Activated CD4-positive, alpha-beta T cell treated with anti-CD3 and anti-CD28 coated beads, Interleukin-2, amount 50 U/mL, for 24 hours (primary cell): ENCODE measurements around the gene WSCD2.

ENCODE experiments used
- DNase-seq, 2 donors: peaks; one replicate each; pipeline ENCODE4 v3.0.0-alpha.2; 2020; ENCODE audit warnings: low read depth in 1 of 2, low spot score in 1 of 2

Gene WSCD2

DNA sequence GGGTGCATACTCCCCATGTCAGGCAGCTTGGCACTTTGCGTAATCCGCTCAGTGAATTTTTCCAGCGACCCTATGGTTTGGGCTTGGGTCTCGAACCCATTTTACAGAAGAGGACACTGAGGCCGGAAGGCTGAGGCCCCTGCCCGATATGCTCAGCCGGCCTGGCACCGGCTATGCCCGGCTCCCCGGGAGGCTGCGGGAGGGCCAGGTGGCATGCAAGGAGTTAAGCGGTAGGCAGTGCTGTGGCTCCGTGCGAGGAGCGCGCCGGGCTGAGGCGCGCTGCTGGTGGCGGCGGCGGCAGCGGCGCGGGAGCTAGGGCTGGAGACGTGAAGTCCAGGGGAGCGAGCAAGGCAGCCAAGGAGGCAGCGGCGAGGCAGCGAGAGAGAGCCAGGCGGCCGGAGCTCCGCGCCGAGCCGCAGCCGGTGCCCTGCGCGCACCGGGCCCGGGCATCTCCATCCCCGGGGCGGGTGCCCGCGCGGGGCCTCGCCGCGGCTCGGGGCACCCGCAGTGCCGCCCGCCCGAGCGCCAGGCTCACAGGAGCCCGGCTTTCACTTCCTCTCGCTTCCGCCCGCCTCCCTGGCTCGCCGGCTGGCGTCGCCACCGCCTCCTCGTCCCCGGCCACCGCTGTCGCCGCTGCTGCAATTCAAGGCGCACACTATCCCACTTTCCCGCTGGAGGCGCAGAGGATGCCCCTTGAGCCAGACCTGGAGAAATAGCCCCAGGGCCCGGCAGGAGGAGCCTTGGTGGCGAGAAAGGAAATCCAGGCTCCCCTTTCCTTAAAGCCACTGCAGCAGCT, at the start of gene WSCD2:
WSCD2 (plus strand) TSS at position 272 of the 796 bp plus-strand sequence. CDS start 66,545 bp downstream, outside the sequence.
- DNase-seq = no peak

DNA sequence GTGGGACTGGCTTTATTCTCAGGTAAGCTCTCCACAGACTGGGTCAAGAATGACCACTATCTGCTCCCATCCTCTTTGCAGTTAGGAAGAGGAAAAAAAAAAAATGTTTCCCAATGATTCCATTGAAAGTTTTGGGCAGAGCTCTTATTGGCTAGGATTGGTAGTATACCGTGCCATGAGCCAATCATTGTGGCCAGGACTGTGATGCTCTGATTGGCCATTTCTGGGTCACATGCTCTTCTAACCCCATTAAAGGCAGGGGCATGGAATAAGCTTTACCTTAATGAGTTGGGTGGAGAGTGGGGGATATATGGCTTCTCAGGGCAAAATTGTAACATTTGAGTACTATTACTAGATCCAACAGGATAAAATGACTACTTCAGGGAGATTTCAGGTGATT, 49.4 kb upstream of the WSCD2 start:
- no peak for DNase-seq

DNA sequence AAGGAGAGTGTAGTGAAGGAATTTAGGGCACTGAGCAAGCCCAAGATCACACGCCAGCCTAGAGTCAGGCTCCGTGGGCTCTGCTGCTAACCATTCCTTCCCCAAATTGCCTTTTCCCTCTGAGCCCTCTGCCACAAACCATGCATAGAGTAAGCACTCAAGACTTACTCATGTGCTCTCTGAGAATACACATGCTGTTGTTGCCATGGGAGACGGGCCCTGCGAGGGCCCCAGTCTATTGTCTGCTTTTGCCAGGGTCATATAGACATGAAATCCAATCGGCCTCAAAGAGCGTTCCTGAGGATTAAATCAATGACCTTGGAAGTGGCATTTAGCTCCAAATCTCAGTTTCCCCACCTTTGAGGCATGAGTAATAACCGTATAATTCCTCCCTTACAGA, 48.7 kb upstream of the WSCD2 start:
- no peak for DNase-seq

DNA sequence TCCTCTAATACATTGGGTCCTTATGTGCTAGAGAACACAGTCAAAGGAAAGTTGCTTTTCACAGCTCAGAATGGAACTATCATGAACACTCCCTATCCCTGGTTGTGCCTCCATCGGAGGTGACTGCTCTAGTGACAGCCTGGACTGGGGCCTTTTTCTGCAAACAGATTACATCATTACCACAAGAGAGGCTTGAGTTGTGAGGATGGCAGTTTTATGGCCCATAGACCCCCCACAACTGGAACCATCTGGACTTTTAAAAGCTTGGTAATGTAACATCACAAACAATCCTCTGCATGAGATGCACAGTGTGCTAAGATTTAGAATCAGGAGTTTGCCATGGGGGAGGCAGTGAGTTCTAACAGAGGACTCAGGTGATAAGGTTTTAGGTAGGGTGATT, 46.6 kb upstream of the WSCD2 start:
- DNase-seq = no peak

DNA sequence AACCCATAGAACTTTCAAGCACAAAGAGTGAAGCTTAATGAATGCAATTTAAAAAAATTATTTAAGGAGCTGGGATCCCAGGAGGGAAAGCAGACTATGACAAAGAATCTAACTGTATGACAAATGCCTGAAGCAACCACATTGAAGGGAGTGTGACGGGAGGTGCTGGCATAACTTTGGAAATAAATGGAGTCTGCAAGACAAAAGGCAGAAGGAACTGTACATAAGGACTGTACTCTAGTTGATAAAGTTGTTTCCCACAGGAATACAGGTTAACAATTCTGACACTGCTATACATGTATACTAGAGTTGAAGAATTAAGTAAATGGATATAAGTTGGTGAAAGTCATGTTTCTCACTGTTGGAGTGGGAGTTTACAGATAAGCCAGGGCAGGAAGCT, 41.2 kb upstream of the WSCD2 start:
- no peak for DNase-seq

DNA sequence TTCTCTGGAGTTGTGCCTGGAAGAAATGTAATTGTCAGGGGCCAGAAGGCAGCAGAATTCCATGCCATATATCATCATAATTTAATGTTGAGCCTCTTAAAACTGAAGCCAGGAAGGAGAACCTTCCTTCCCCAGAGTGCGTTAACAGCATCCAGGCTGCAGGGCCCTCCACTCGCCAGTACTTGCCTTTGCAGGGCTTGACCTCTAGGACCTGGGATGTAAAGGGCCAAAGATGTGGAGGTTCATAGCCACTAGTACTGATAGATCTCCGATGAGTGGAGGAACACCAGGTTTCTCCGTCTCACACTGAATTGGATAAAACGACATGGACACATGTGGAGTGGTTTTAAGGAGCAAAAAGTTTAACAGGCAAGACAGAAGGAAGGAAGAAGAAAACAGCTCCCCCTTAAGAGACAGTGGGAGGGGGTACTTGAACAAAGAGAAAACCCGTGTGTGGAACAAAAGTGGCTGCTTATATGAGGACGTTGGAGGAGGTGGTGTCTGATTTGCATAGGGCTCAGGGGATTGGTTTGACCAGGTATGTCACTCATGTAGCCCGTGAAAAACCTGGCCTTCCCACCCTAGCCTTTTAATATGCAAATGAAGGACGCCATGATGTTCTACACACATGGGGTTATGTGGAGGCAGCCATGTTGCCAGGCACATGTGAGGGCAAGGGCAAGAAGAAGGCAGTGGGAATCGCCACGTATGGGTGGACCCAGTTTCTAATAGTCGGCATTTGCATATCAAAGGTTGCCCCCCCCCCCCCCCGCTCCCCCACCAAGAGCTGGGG, 38.8 kb upstream of the WSCD2 start:
- no peak for DNase-seq

DNA sequence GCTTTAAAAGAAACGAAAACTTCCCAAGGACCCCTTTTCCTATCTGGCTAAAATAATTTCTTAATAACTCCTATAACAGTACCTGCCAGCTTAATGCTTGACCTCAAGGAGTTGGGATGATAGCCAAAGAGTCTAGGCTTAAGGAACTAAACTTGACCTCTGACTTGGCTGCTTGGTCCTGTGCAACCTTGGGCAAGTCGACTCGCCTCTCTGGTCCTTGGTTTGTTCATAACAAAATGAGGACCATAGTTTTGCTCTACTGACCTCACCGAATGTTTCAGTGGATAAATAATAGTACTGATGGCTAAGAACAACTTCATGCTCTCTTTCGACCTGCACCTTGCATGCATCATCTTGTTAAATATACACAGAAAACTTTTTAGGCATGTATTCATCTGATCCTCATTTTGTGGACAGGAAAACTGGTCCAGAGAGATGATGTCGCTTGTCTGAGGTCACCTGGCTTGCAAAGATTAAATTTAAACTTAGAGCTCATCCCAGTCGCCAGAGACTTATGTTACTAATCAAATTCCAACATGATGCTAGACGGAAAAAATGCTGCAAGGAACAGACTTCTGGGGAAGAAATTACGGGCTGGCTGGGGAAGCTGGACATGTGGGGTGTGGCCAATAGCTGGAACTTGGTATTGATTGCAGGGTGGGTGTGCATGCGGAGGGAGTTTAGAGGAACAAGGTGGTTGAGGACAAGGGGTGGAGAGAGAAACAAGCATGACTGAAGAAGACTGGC, 38.0 kb upstream of the WSCD2 start:
- DNase-seq = no peak

DNA sequence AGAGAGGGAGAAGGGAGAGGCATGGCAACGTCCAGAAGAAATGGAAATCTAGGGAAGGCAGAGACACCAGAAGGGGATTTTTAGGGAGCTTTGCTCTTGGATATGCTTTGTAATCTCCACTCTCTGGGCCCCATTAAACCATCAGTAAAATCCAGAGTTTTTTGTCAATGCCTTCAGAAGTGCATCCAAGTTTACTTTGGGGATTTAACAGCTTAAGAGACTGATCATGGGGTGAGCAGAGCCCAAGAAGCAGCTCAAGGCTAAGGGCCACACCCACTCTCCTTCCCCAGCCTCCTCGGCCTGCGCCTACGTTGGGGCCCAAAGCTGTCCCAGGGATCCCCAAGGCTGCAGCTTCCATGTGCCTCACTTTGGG, 37.4 kb upstream of the WSCD2 start:
- no peak for DNase-seq

DNA sequence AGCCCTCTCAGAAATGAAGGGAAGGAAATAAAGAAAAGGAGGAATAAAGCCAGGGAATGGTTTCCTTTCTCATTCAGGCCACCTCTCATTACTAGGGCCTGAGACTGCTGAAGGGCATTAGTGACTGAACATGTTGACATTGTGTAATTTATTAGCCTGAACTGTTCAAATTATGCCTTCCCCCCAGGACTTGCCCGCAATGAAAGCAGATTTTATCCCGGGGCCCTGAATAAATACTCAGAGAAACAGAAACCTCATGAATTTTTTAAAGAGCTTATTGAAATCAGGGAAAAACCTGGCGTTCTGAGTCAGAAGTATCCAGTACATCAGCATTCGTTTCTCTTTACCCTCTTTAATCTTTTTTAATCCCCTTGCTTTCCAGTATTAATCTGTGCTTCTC, 35.9 kb upstream of the WSCD2 start:
- DNase-seq = no peak

DNA sequence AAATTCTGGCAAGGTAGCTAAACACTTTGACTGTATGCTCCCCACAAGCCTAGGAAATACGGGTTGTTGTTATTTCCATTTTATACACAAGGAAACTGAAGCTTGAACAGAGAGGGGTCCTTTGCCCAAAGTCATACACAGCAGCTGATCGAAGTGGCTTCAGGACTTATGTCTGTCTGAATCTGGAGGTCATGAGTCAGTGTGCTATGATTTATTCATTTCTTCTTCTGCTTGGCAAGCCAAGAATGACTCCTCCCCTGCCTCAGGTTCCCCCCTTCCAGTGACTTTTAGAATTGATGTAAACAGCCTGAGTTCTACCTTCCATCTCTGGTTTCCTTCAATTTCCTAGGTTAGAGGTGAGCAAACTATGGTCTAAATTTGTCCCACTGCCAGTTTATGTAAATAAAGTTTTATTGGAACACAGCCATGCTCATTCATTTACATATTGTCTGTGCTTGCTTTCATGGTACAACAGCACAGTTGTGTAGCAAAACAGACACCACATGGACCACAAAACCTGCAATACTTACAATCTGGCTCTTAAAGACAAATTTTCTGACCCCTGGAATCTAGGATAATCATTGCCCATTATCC, 34.9 kb upstream of the WSCD2 start:
- no peak for DNase-seq

DNA sequence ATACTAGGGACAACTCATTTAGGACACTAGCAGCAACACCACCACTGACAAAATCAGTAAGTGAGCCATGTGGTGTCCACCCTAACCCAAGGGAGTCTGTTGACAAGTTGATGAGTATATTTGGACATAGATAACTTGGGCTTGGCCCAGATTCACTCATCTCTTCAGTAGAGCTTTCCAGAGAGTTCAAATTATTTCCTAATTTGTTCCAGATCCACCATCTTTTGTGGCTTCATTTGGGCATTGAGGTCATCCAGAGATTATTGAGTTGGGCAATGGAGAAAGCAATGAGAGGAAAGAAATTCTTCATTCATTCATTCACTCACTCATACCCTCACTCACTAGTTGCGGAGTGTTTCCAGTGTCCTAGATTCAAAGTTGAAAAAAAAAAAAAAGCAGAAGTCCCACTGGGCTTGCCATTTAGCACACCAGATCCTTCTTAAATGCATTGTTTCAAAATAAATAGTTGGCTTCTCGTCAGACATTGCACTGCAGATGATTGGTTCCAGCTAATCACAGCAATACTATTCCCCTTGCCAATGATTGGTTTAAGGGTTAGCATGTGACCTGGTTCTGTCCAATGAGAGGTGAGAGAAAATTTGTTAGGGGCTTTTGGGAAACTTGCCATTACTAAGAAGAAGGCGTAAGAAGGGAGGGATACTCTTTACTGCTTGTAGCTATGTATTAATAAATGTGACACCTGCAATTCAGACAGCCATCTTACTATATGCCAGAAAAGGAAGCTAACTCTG, 31.8 kb upstream of the WSCD2 start:
- no peak for DNase-seq

DNA sequence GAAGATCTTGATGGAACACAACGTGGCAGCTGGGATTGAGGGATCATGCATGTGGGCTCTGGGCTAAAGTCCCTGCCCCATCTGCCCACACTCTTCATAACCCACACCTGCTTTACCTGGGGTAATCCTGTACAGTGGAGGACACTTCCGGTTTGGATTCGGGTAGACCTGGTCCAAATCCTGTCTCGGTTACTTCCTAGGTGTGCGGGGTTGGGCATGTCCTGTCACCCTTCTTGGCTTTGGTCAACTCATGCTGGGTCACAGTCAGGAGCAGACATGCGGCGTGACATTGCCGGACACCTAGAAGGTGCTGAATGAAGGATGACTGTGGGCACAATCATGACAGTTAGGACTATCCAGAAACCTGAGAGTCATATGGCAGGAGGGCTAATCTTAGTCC, 30.7 kb upstream of the WSCD2 start:
- DNase-seq = no peak

DNA sequence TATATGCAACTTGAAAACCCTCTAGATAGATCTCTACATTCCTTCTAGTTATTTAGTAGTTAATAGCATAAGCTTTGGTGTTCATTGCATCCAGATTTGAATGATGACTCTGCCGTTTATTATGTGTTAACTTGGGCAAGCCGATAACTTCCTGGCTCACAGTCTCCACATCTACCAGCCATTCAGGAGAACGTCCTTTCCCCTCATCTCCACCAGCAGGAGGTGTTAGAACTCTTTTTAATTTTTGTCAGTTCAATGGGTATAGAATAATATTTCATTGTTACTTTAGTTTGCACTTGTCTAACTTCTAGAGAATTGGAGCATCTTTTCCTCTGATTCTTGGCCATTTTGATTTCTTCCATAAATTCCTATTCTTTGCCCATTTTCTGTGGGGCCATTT, 30.0 kb upstream of the WSCD2 start:
- no peak for DNase-seq

DNA sequence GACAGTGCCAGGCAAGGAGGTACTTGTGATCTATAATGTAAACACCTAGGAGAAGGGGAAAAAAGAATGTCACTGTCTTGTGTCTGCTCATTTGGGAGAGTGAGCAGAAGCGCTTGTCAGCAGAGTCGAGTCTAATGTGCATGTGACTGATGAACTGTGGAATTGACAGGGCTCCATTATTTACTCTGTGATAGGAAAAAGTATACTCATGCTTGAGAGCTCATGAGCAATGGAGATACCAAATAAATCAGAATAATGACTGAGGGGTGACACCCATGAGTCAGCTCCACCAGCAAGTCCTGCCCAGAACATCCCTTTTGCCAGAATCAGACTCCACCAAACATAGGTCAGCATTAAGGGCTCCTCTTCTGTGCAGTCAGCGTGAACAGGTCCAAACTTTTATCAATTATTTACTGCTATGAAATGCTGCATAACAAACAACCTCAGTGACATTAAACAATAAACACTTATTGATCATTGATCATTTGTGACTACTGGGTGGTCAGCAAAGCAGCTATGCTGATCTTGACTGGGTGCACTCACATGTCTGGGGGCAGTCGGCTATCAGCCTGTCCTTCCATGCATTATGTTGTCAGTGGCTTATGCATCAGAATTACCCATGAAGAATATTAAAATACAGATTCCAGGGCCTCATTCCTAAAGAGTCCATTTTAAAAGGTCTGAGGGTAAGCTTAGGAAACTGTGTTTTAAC, 29.2 kb upstream of the WSCD2 start:
- DNase-seq = no peak

DNA sequence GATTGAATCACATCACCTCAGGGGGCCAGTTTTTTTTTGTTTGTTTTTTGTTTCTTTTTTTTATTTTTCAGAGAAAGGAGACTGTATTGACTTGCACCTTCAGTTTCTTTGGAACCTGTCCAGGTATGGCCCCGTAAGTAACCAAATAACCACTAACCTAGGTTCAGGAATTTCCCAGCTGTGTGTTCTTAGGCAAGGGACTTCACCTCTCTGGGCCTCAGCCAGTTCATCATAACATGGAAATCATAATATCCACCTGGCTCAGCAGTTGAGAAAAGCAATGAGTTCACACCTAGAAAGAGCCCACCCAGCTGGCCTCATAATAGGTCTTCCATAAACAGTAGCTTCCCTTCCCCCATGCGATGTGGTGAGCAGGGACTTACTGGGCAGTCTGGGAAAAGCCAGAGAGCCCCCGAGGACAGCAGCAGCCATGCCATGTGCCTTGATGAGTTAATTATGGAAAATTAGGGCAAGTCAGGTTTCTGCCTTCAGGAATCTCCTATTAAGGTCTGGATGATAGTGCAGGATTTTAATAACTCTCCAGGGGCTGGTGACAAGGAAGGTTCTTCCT, 27.4 kb upstream of the WSCD2 start:
- no peak for DNase-seq

DNA sequence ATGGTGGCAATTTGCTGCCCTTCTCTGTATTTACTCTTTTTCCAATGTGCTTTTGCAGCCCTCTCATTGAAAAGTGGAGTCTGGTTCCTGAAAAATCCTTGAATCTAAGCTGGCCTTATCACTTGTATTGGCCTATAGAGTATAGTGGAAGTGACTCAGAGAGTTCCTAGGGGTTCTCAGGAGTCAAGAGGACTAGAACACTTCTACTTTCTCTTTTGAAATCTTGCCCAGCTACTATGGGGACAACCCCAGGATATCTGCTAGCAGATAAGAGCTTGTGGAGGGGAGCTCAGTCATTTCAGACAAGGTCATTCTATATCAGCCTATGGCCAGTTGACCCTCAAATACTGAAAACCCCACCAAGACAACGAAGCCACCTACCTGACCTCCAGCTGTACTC, 26.7 kb upstream of the WSCD2 start:
- DNase-seq = no peak

DNA sequence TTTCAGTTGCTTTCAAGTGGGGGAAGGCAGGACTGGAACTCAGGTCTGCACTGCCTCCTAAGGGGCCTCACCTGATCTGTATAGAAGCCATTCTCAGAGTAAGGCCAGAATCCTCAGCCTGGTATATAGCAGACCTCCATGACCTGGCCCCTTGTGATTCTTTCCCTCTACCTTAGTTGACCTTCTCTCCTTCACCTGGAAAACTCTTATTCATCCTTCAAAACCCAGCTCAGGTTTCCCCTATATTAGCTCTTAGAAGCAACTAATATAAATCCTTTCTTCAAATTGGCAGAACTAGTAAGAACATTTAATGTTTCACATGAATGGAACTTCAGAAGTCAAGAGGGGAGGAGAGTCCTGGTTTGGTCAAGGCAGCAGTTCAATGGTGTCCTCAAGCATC, 26.0 kb upstream of the WSCD2 start:
- DNase-seq = no peak

DNA sequence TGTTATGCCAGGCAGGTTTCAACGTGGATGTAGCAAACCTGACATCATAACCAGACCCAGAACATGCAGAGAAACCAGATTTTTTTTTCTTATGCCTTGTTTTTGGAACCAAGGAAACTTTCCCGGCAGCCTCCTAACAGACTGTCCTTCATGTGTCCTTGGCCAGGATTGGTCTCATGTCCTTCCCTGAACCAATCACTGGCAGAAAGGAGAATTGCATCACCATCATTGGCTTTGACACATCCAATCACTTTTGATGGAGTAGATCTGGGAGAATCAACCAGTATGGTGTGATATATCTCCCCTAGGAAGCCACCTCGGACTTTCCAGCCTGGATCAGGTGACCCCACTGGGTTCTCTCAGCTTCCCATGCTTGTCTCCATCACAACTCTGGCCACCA, 25.6 kb upstream of the WSCD2 start:
- DNase-seq = no peak

DNA sequence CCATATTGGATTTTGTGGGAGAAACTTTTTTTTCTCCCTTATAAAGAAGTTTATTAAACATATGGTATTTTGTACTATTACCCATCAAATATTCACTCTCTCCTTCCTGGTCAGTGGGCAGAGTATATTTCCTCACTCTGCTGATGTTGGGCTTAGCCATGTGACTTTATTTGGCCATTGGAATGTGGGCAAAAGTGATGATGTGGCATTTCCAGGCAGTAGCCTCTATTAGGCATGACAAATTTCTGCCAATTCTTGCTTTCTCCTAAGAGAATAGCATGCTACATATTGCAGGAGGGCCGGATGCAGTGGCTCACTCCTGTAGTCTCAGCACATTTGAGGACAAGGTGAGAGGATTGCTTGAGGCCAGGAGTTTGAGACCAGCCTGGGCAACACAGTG, 24.4 kb upstream of the WSCD2 start:
- no peak for DNase-seq

DNA sequence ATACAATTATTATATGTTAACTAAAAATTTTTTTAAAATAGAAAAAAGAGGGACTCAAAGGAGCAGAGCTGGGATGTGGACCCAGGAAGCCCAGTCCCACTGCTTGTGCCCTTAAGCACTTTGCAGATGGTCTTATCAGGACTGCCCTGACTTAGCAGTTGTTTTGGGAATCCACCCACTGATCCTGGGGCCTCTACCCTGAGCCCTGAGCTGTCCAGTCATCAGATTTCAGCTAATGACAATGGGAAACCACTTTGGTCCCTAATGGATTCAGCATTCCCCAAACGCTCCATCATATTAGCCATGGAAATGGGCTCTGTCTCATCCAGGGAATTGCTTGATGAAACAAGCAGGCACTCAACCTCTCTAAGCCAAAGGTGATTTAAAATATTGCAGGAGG, 22.5 kb upstream of the WSCD2 start:
- DNase-seq = no peak
